GM12864 (cell line): ENCODE measurements around the gene MYLK4.

ENCODE experiments used
- DNase-seq: peaks from one replicate; pipeline ENCODE4 v3.0.0-alpha.2; 2011; ENCODE audit warnings: low read depth
- H3K4me3 ChIP-seq: 2 replicates; pipeline ENCODE4 v1.5.1; 2011; ENCODE audit warnings: mild to moderate bottlenecking, low read depth, low read length, control low read depth
- CTCF ChIP-seq: IDR thresholded peaks from 2 replicates; pipeline ENCODE4 v1.5.1; 2011; ENCODE audit warnings: low read depth, mild to moderate bottlenecking, moderate library complexity, low read length, control low read depth, inconsistent platforms; ENCODE audit errors: missing control alignments

MYLK4 gene

DNA sequence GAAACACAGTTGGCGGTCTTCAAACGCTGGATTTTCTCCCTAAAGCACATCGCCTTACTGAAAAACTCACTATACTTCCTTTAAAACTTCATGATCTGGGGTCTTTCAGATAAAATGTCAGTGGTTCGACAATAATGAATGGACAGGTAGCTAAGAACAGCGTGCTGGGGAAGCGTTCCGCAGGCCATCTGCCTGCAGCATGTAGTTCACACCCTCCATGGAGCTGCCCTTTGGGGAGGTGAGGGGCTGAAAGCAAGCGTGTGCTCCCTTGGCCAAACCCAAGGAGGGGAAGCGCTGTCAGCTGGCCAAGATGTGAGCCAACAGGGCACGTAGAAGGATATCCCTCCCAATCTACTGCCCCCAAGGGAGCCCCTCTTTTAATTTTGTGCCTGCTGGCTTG is 20.8 kb downstream of the MYLK4 start:
- no peak overlapping the region for H3K4me3 ChIP-seq
- DNase-seq, result no peak
- no peak for TF ChIP-seq CTCF

- H3K4me3 ChIP-seq, result no peak overlapping the region
- no peak for DNase-seq
- no peak for TF ChIP-seq CTCF
Measured at GRCh38 chr6:2725999-2726567, 24.6 kb downstream of the MYLK4 start.

- H3K4me3 ChIP-seq, result no peak overlapping the region
- no peak for TF ChIP-seq CTCF
- no peak for DNase-seq
Measured at GRCh38 chr6:2725364-2725988, 25.2 kb downstream of the MYLK4 start.

- H3K4me3 ChIP-seq, result no peak overlapping the region
- TF ChIP-seq CTCF, result no peak
- DNase-seq, result no peak
Measured at GRCh38 chr6:2721219-2721618, 29.5 kb downstream of the MYLK4 start.

DNA sequence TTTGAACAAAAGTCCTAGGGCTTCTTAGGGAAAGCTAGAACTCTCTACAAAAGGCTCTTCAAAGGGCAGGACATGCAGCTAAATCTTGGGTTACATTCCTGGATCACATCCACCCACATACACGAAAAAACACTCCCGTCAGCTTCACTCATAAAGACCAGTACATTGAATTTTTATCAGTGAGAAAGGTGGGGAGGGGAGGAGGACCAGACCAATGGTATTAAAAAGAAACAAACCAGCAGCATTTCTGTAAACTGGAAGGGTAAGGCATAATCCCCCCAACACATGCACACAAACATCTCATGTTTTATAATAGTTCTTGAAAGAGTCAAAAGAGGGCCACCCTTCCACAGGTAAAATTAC is 31.6 kb downstream of the MYLK4 start:
- no peak for TF ChIP-seq CTCF
- no peak overlapping the region for H3K4me3 ChIP-seq
- DNase-seq, result no peak

GRCh38 chr6:2718334-2719092 is 32.2 kb downstream of the MYLK4 start:
- TF ChIP-seq CTCF, result no peak
- no peak overlapping the region for H3K4me3 ChIP-seq
- no peak for DNase-seq
